DND-41 (cell line): ENCODE measurements around the gene RGS12.

Source experiments
- ATAC-seq: fragments of 200-7000 bp; cut with Tn5 transposase; 3 replicates; pipeline ENCODE4 v1.9.1; 2021; ENCODE audit warnings: low read depth; ENCODE audit not compliant: insufficient read depth
- DNase-seq: peaks from one replicate; pipeline ENCODE4 v3.0.0-alpha.2; 2020
- H2AFZ ChIP-seq: 2 replicates; pipeline ENCODE4 v1.6.0; 2012; ENCODE audit warnings: low read depth, low read length
- H3K27ac ChIP-seq: 2 replicates; pipeline ENCODE4 v1.5.1; 2012; ENCODE audit warnings: low read length, inconsistent platforms
- H3K27me3 ChIP-seq: fragments of 200-600 bp; sonication (generic); 2 replicates; pipeline ENCODE4 v1.6.0; 2012; ENCODE audit warnings: low read length, mild to moderate bottlenecking, inconsistent platforms; ENCODE audit not compliant: insufficient read depth, poor library complexity
- H3K36me3 ChIP-seq: 2 replicates; pipeline ENCODE4 v1.5.1; 2012; ENCODE audit warnings: low read length, inconsistent platforms; ENCODE audit not compliant: insufficient read depth
- H3K4me1 ChIP-seq: 2 replicates; pipeline ENCODE4 v1.5.1; 2012; ENCODE audit warnings: mild to moderate bottlenecking, low read length; ENCODE audit not compliant: insufficient read depth
- H3K4me2 ChIP-seq: 2 replicates; pipeline ENCODE4 v1.6.0; 2012; ENCODE audit warnings: mild to moderate bottlenecking, moderate library complexity, low read length, inconsistent platforms; ENCODE audit not compliant: insufficient read depth
- H3K4me3 ChIP-seq, 2 experiments: fragments of 200-600 bp in 1 of 2; shearing (Covaris generic) in 1 of 2; 2 replicates each; pipeline ENCODE4 v1.5.1; 2012 to 2016; ENCODE audit warnings: inconsistent platforms in 2 of 2, low read length in 2 of 2, mild to moderate bottlenecking in 2 of 2, low read depth in 1 of 2, moderate library complexity in 1 of 2
- H3K79me2 ChIP-seq: 2 replicates; pipeline ENCODE4 v1.6.0; 2012; ENCODE audit warnings: low read length, inconsistent platforms; ENCODE audit not compliant: insufficient read depth
- H3K9ac ChIP-seq: 2 replicates; pipeline ENCODE4 v1.6.0; 2012; ENCODE audit warnings: low read depth, mild to moderate bottlenecking, inconsistent platforms, low read length, moderate library complexity
- H3K9me3 ChIP-seq: 2 replicates; pipeline ENCODE4 v1.5.1; 2012; ENCODE audit warnings: low read length, moderate library complexity, mild to moderate bottlenecking, inconsistent platforms; ENCODE audit not compliant: insufficient read depth, severe bottlenecking
- H4K20me1 ChIP-seq: 2 replicates; pipeline ENCODE4 v1.6.0; 2012; ENCODE audit warnings: low read length; ENCODE audit not compliant: insufficient read depth
- CTCF ChIP-seq: IDR thresholded peaks from 2 replicates; pipeline ENCODE4 v1.5.1; 2012; ENCODE audit warnings: borderline replicate concordance, low read length, moderate library complexity, mild to moderate bottlenecking; ENCODE audit not compliant: poor library complexity, severe bottlenecking; ENCODE audit errors: extremely low read depth
- EZH2 ChIP-seq: IDR thresholded peaks from 3 replicates; pipeline ENCODE4 v1.6.1; 2012; ENCODE audit warnings: borderline replicate concordance, low read depth, mild to moderate bottlenecking, moderate library complexity, low read length, inconsistent platforms; ENCODE audit not compliant: severe bottlenecking

The RGS12 gene

DNA sequence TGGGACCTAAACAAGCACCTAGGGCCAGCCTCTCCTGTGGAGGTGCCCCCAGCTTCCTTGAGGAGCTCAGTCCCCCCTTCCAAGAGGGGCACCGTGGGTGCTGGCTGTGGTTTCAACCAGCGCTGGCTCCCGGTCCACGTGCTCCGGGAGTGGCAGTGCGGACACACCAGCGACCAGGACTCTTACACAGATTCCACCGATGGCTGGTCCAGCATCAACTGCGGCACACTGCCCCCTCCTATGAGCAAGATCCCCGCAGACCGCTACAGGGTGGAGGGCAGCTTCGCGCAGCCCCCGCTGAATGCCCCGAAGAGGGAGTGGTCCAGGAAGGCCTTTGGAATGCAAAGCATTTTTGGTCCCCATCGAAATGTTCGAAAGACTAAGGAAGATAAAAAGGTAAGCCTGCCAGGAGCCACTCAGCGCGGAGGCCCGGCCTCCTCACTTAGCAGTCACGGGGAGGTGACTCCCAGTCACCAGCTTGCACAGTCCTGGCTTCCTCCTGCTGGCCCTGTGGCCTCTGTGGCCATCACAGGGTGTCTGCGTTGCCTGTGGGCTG lies 24.9 kb downstream of the RGS12 start:
- no peak overlapping the region for H3K27ac ChIP-seq
- no peaks in the 10 kb centered on the region for H3K27me3 ChIP-seq
- no peaks in the 10 kb centered on the region for H3K4me1 ChIP-seq
- H3K4me3 ChIP-seq, result no peak overlapping the region
- TF ChIP-seq CTCF, result no peak
- no peak for TF ChIP-seq EZH2
- no peaks in the 10 kb centered on the region for H3K9me3 ChIP-seq
- H3K4me2 ChIP-seq, result no peak overlapping the region
- ATAC-seq (no peak), DNase-seq (no peak)
- no peak overlapping the region for H2AFZ ChIP-seq
- no peaks in the 10 kb centered on the region for H3K79me2 ChIP-seq
- peaks cover 63% of the 10 kb centered on the region for H4K20me1 ChIP-seq
- no peak overlapping the region for H3K9ac ChIP-seq
- H3K36me3 ChIP-seq, result no peaks in the 10 kb centered on the region

DNA sequence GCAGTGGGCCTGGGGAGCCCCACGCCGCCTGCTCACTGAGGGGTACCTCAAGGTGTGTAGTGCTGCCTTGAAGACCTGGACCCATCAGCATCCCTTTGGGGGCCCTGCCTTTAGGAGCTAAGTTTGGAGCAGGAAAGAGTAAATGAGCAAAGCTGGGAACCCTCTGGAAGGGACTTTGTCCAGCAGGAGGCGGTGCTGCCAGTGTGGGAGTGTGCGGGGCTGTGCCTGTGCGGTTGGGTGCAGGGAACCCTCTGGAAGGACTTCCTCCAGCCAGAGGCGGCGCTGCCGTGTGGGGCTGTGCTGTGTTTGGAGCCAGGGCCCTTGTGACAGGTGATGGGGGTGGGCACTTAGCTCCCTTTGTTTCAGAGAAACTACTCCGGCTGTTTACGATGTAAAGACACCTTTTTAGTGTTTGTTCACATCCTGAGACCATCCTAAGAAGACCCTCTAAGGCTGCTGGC lies 25.8 kb downstream of the RGS12 start:
- Histone ChIP-seq H2AFZ (no peak overlapping the region), H4K20me1 (peaks cover 60% of the 10 kb centered on the region), H3K4me1 (no peaks in the 10 kb centered on the region), H3K36me3 (no peaks in the 10 kb centered on the region), H3K9me3 (no peaks in the 10 kb centered on the region), H3K79me2 (no peaks in the 10 kb centered on the region), H3K9ac (no peak overlapping the region), H3K27ac (no peak overlapping the region), H3K27me3 (no peaks in the 10 kb centered on the region), H3K4me3 (no peak overlapping the region), H3K4me2 (no peak overlapping the region)
- DNase-seq (no peak), ATAC-seq (no peak)
- TF ChIP-seq EZH2, result no peak
- peak; percentile 35 for TF ChIP-seq CTCF

GRCh38 chr4:3320361-3321023 lies 27.7 kb downstream of the RGS12 start:
- no peak overlapping the region for H3K9ac ChIP-seq
- H2AFZ ChIP-seq, result no peak overlapping the region
- no peak overlapping the region for H3K4me3 ChIP-seq
- no peaks in the 10 kb centered on the region for H3K27me3 ChIP-seq
- no peak overlapping the region for H3K4me2 ChIP-seq
- no peak for ATAC-seq
- no peak for DNase-seq
- H4K20me1 ChIP-seq, result peaks cover 65% of the 10 kb centered on the region
- no peaks in the 10 kb centered on the region for H3K9me3 ChIP-seq
- H3K27ac ChIP-seq, result no peak overlapping the region
- TF ChIP-seq EZH2 (no peak), CTCF (no peak)
- H3K79me2 ChIP-seq, result no peaks in the 10 kb centered on the region
- no peaks in the 10 kb centered on the region for H3K4me1 ChIP-seq
- H3K36me3 ChIP-seq, result no peaks in the 10 kb centered on the region
